HG03520 (cell line): ENCODE results near the gene RPTOR.
"Not testable (repeated sequence)": the region's sequence is repeated elsewhere in the genome, so short reads cannot be mapped to it uniquely, and the experiment has no call there.

ENCODE experiments used
- ATAC-seq: cut with Tn5 transposase; IDR thresholded peaks from one replicate; pipeline ENCODE4 v1.9.1; 2021; ENCODE audit warnings: mild to moderate bottlenecking, moderate library complexity; ENCODE audit not compliant: unreplicated experiment

Gene RPTOR, protein sequence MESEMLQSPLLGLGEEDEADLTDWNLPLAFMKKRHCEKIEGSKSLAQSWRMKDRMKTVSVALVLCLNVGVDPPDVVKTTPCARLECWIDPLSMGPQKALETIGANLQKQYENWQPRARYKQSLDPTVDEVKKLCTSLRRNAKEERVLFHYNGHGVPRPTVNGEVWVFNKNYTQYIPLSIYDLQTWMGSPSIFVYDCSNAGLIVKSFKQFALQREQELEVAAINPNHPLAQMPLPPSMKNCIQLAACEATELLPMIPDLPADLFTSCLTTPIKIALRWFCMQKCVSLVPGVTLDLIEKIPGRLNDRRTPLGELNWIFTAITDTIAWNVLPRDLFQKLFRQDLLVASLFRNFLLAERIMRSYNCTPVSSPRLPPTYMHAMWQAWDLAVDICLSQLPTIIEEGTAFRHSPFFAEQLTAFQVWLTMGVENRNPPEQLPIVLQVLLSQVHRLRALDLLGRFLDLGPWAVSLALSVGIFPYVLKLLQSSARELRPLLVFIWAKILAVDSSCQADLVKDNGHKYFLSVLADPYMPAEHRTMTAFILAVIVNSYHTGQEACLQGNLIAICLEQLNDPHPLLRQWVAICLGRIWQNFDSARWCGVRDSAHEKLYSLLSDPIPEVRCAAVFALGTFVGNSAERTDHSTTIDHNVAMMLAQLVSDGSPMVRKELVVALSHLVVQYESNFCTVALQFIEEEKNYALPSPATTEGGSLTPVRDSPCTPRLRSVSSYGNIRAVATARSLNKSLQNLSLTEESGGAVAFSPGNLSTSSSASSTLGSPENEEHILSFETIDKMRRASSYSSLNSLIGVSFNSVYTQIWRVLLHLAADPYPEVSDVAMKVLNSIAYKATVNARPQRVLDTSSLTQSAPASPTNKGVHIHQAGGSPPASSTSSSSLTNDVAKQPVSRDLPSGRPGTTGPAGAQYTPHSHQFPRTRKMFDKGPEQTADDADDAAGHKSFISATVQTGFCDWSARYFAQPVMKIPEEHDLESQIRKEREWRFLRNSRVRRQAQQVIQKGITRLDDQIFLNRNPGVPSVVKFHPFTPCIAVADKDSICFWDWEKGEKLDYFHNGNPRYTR (N-terminal part only)

GRCh38 chr17:80544655-80545498 is at the start of gene RPTOR:
TSS of gene RPTOR (plus strand) at chr17:80544838. CDS start at chr17:80545630, 792 bp downstream.
- ATAC-seq = peak; percentile 53

DNA sequence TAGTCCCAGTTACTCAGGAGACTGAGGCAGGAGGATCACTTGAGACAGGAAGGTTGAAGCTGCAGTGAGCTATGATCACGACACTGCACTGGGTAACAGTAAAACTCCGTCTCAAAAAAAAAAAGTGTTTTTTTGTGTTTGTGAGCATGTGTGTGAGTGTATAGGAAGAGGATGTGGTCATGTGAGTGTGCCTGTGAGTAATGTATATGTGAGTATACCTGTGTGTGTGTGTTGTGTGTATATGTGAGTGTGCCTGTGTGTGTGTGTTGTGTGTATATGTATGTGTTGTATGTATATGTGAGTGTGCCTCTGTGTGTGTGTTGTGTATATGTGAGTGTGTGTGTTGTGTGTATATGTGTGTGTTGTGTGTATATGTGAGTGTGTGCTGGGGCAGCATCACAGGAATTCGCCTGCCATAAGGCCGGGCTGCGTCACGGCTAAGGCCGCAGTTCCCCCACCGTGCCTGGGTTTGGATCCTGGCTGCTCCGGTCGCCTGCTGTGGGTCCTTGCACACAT is 46.9 kb upstream of the RPTOR start:
- ATAC-seq = no peak

- ATAC-seq = no peak
Measured at GRCh38 chr17:80498242-80498919, 46.3 kb upstream of the RPTOR start.

GRCh38 chr17:80498920-80499410 is 45.7 kb upstream of the RPTOR start:
- ATAC-seq = no peak

DNA sequence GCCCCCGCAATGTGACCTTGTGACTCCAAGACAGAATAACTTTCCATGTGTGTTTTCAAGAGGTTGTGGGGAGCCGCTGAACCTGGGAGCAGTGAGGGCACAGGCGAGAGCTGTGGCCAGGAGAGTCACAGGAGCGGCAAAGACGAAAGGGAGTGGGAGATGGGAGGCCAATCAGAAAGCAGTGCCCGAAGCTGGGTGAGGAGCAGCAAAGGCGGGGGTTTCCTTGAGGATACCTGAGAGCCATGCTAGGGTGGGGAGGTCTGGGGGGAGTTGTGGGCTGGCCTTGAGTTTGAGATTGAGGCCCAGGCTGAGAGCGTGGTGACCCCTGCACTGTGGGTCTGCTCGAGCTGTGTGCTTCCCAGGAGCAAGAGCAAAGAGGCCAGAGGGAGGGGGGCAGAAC is 45.1 kb upstream of the RPTOR start:
- ATAC-seq = no peak

DNA sequence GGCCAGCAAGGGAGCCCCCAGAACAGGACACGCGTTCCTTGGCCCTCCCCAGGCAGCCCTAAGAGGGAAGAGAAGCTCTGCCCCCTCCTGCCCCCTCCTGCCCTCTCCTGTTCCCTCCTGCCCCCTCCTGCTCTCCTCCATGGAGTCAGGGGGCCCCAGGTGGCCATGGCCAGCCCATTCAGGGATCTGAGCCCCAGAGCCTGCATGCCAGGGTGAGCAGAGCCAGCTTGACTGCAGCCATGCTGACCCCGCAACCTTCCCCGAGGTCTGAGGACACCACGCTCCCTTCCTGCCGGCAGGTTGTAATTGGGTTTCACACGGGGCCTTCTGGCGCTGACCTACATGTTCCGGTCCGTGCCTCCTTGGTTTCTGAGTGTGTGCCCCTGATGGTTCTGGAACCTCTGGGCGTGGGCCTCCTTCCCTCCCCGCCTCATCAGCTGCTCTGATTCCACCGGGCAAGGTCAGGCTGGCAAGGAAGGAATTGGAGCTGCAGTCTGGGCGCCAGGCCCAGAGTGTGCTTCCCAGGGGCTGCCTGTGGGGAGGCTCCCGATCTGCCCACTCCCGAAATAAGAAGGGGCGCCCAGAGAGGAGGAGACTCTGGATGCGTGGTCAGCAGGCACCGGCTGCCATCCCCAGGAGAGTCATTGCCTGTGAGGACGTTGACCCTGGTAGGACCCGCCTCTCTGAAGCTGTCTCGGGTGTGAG is 44.5 kb upstream of the RPTOR start:
- no peak for ATAC-seq

GRCh38 chr17:80501741-80502577 is 42.7 kb upstream of the RPTOR start:
- no peak for ATAC-seq

GRCh38 chr17:80502578-80502877 is 42.1 kb upstream of the RPTOR start:
- no peak for ATAC-seq

GRCh38 chr17:80503031-80503430 is 41.6 kb upstream of the RPTOR start:
- no peak for ATAC-seq

DNA sequence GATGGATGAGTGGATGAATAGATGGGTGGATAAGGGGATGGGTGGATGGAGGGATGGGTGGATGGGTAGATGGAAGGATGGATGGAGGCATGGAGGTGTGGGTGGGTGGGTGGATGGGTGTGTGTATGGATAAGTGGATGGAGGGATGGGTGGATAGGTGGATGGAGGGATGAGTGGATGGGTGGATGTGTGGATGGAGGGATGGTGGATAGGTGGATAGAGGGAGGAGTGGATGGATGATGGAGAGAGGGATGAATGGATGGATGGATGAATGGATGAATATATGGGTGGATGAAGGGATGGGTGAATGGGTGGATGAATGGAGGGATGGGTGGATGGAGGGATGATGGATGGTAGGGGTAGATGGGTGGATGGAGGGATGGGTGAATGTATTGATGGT is 40.7 kb upstream of the RPTOR start:
- ATAC-seq = no peak

- no peak for ATAC-seq
Measured at GRCh38 chr17:80504686-80505413, 39.8 kb upstream of the RPTOR start.

- not testable (repeated sequence) for ATAC-seq
Measured at GRCh38 chr17:80507177-80507576, 37.5 kb upstream of the RPTOR start.

GRCh38 chr17:80507965-80508364 is 36.7 kb upstream of the RPTOR start:
- ATAC-seq = no peak

DNA sequence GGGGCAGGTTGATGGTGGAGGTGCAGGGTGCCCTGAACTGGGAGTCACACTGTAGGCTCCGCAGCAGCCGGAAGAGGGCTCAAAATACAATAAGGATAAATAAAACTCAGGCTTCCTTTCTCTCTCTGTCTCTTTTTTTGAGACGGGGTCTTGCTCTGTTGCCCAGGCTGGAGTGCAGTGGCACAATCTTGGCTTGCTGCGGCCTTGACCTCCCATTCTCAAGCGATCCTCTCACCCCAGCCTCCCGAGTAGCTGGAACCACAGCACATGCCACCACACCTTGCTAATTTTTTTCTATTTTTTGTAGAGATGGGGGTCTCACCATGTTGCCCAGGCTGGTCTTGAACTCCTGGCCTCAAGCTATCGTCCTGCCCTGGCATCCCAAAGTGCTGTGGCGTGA is 35.3 kb upstream of the RPTOR start:
- no peak for ATAC-seq

GRCh38 chr17:80510132-80510531 is 34.5 kb upstream of the RPTOR start:
- no peak for ATAC-seq

DNA sequence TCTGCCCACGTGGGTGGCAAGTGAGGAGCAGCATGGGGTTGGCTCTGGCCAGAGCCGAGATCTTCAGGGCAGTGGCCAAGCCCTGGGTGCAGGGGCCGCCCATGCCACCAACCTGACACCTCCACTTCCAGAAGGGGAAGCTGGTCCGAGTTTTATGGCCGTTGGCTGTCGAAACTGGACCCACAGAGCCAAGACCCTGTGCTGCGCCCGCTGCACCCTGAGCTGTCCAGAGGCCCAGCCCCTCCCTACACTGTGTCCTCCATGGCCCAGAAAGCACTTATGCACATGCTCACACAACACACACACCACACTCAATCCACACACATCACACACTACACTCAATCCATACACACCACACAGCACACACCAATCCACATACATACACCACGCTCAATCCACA is 33.9 kb upstream of the RPTOR start:
- ATAC-seq = no peak
